ENCODE data around the gene SYT1. TPM values are rescaled to one million over a fixed set of nuclear protein-coding genes. Genes with fewer than 3 reads are reported as not detected.
"Not testable (repeated sequence)": the region's sequence is repeated elsewhere in the genome, so short reads cannot be mapped to it uniquely, and the experiment has no call there.

Gene SYT1
- 13.8 TPM for total RNA-seq
- 5.1 TPM for polyA plus RNA-seq

- Histone ChIP-seq H3K27ac (ENCODE audit: low read depth) (no peak within 1 kb of the TSS), H3K36me3 (ENCODE audit: insufficient read depth) (no peaks in the 10 kb centered on the region), H3K4me3 (ENCODE audit: low read depth, low read length) (peak within 1 kb of the TSS; percentile 41), H3K4me1 (ENCODE audit: insufficient read depth) (no peaks in the 10 kb centered on the region)
- DNase-seq (ENCODE audit: extremely low spot score) = peak; percentile 59
- under 1% methylated on average over 19 of the region's 19 CpGs for WGBS
Measured at GRCh38 chr12:78864403-78864869, at the start of gene SYT1. SYT1 (plus strand) TSS chr12:78864774.

DNA sequence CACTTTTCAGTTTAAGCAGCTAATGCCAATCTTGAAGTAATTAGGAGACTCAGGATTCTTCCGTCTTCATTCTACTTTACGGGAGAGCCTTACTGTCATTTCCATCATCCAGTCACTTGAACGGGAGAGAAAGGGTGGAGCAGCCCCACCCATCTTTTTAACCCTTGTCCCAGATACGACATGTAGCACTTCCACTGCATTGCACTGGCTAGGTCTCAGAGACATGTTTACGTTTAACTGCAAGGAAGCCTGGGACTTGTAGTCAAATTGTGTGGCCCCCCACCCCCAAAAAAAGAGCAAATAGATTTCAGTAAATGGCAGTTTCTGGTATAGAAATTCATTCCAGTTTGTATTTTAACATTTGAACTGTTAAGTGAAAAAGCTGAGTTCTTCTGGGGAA lies 46.1 kb upstream of the SYT1 start:
- no peak for DNase-seq (ENCODE audit: extremely low spot score)
- 30% methylated on average over 5 of the region's 5 CpGs for WGBS
- H3K36me3 ChIP-seq (ENCODE audit: insufficient read depth) = no peaks in the 10 kb centered on the region
- no peak overlapping the region for H3K4me3 ChIP-seq (ENCODE audit: low read depth, low read length)
- no peaks in the 10 kb centered on the region for H3K4me1 ChIP-seq (ENCODE audit: insufficient read depth)
- H3K27ac ChIP-seq (ENCODE audit: low read depth) = no peak overlapping the region

GRCh38 chr12:78820946-78821345 lies 43.6 kb upstream of the SYT1 start:
- no peak overlapping the region for H3K27ac ChIP-seq (ENCODE audit: low read depth)
- 75% methylated on average over 2 of the region's 2 CpGs for WGBS
- no peak for DNase-seq (ENCODE audit: extremely low spot score)
- H3K36me3 ChIP-seq (ENCODE audit: insufficient read depth) = no peaks in the 10 kb centered on the region
- H3K4me3 ChIP-seq (ENCODE audit: low read depth, low read length) = no peak overlapping the region
- no peaks in the 10 kb centered on the region for H3K4me1 ChIP-seq (ENCODE audit: insufficient read depth)

DNA sequence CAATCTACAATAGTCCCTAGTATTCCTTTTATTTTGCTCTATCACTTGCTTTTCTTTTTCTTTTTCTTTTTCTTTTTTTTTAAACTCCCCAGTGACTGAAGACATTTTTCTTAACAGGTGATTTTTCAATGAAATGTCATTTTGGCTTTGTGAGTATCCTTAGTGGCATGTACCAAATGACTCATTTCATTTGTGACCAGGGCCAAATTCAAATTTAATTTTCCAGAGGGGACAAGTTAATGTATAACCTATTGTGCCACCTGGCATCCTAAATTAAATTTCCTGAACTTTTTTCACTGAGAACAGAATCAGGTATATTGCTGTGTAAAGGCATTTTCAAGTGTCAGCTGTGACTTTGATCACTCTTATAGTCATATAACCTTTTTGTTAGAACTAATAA lies 39.7 kb upstream of the SYT1 start:
- no peak overlapping the region for H3K27ac ChIP-seq (ENCODE audit: low read depth)
- H3K36me3 ChIP-seq (ENCODE audit: insufficient read depth) = no peaks in the 10 kb centered on the region
- DNase-seq (ENCODE audit: extremely low spot score) = no peak
- no peak overlapping the region for H3K4me3 ChIP-seq (ENCODE audit: low read depth, low read length)
- H3K4me1 ChIP-seq (ENCODE audit: insufficient read depth) = no peaks in the 10 kb centered on the region

- 81% methylated on average over 2 of the region's 2 CpGs for WGBS
- no peak for DNase-seq (ENCODE audit: extremely low spot score)
- Histone ChIP-seq H3K4me1 (ENCODE audit: insufficient read depth) (no peaks in the 10 kb centered on the region), H3K27ac (ENCODE audit: low read depth) (no peak overlapping the region), H3K4me3 (ENCODE audit: low read depth, low read length) (no peak overlapping the region), H3K36me3 (ENCODE audit: insufficient read depth) (no peaks in the 10 kb centered on the region)
Measured at GRCh38 chr12:78829690-78830089, 34.9 kb upstream of the SYT1 start.

DNA sequence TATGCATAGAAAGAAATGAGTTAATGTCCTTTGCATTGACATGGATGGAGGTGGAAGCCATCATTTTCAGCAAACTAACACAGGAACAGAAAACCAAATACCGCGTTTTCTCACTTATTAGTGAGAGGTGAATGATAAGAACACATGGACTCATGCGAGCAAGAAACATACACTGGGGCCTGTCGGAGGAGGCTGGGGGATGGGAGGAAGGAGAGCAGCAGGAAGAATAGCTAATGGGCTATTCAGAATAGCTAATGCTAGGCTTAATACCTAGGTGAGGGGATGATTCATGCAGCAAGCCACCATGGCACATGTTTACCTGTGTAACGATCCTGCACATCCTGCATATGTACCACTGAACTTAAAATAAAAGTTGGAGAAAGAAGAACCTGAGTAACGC lies 29.1 kb upstream of the SYT1 start:
- WGBS = 93% methylated on average over 6 of the region's 6 CpGs
- DNase-seq (ENCODE audit: extremely low spot score) = no peak
- no peaks in the 10 kb centered on the region for H3K4me1 ChIP-seq (ENCODE audit: insufficient read depth)
- H3K27ac ChIP-seq (ENCODE audit: low read depth) = no peak overlapping the region
- no peak overlapping the region for H3K4me3 ChIP-seq (ENCODE audit: low read depth, low read length)
- H3K36me3 ChIP-seq (ENCODE audit: insufficient read depth) = no peaks in the 10 kb centered on the region

DNA sequence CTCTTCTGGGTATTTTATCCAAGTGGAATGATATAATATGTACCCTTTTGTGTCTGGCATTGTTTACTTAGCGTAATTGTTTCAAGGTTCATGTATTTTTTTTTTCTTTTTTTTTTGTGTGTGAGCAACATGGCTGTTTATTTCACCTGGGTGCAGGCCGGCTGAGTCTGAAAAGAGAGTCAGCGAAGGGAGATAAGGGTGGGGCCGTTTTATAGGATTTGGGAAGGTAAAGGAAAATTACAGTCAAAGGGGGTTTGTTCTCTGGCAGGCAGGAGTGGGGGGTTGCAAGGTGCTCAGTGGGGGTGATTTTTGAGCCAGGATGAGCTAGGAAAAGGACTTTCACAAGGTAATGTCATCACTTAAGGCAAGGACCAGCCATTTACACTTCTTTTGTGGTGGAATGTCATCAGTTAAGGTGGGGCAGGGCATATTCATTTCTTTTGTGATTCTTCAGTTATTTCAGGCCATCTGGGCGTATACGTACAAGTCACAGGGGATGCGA lies 24.0 kb upstream of the SYT1 start:
- not testable (repeated sequence) for H3K4me1 ChIP-seq (ENCODE audit: insufficient read depth); H3K27ac ChIP-seq (ENCODE audit: low read depth); H3K36me3 ChIP-seq (ENCODE audit: insufficient read depth); H3K4me3 ChIP-seq (ENCODE audit: low read depth, low read length); DNase-seq (ENCODE audit: extremely low spot score)
- 88% methylated on average over 7 of the region's 7 CpGs for WGBS

- DNase-seq (ENCODE audit: extremely low spot score) = no peak
- Histone ChIP-seq H3K4me3 (ENCODE audit: low read depth, low read length) (no peak overlapping the region), H3K4me1 (ENCODE audit: insufficient read depth) (no peaks in the 10 kb centered on the region), H3K27ac (ENCODE audit: low read depth) (no peak overlapping the region), H3K36me3 (ENCODE audit: insufficient read depth) (no peaks in the 10 kb centered on the region)
Measured at GRCh38 chr12:78853231-78853630, 11.3 kb upstream of the SYT1 start.

GRCh38 chr12:78863482-78864402 lies 832 bp upstream of the SYT1 start:
- peak overlapping the region; percentile 41 for H3K4me3 ChIP-seq (ENCODE audit: low read depth, low read length)
- H3K4me1 ChIP-seq (ENCODE audit: insufficient read depth) = no peaks in the 10 kb centered on the region
- peak; percentile 36 for DNase-seq (ENCODE audit: extremely low spot score)
- no peak overlapping the region for H3K27ac ChIP-seq (ENCODE audit: low read depth)
- WGBS = 3% methylated on average over 41 of the region's 41 CpGs
- H3K36me3 ChIP-seq (ENCODE audit: insufficient read depth) = no peaks in the 10 kb centered on the region

DNA sequence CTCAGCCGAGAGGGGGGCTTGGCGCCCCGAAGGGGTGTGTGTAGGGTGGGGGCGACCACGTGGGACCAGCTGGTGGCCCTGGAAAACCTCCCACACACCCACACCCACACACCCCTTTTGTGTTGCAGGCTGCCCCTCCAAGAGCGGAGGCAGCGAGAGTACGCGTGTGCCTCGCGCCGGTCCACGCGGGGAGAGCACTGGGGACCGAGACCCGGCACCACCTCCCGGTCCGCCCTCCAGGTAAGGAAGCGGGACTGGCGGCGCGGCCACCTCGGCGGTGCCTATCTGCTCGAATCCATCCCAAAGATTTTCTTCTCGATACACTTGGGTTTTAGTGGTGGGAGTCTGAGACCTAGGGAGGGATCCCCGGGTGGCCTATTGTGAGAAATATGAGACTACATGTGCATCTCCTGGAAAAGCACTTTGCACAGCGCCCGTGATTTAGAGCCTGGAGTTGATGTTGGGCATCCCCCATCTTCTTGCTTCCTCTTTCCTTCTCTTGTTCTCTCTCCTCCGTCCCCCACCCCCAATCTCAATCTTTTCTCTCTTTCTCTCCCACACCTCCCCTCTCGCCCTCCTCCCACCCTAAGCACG lies 393 bp downstream of the SYT1 start:
- peak overlapping the region; percentile 41 for H3K4me3 ChIP-seq (ENCODE audit: low read depth, low read length)
- 4% methylated on average over 31 of the region's 32 CpGs for WGBS
- no peak for DNase-seq (ENCODE audit: extremely low spot score)
- no peak overlapping the region for H3K27ac ChIP-seq (ENCODE audit: low read depth)
- H3K4me1 ChIP-seq (ENCODE audit: insufficient read depth) = no peaks in the 10 kb centered on the region
- no peaks in the 10 kb centered on the region for H3K36me3 ChIP-seq (ENCODE audit: insufficient read depth)

DNA sequence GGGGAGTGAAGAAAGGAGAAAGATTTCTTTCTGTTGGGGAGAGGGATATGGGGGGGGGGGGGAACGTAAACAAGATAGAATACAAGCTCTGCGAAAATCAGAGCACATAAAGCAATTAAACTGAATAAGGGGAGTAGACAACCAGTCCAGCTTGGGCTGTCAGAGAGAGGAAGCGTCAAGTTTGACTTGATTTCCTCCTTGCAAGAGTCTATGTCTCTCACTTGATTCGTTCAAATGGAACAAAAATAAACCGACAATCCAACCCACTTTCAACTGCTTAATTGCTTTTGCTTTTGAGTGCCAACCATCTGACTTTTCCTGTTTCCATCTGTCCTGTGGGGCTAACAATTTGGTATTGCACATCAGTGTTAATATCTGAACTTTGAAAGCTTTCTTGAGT lies 942 bp downstream of the SYT1 start:
- Histone ChIP-seq H3K4me3 (ENCODE audit: low read depth, low read length) (peak overlapping the region; percentile 41), H3K4me1 (ENCODE audit: insufficient read depth) (no peaks in the 10 kb centered on the region), H3K27ac (ENCODE audit: low read depth) (no peak overlapping the region), H3K36me3 (ENCODE audit: insufficient read depth) (no peaks in the 10 kb centered on the region)
- no peak for DNase-seq (ENCODE audit: extremely low spot score)
- 25% methylated on average over 5 of the region's 5 CpGs for WGBS

GRCh38 chr12:78866518-78866917 lies 1.9 kb downstream of the SYT1 start:
- 91% methylated on average over 4 of the region's 4 CpGs for WGBS
- no peaks in the 10 kb centered on the region for H3K4me1 ChIP-seq (ENCODE audit: insufficient read depth)

GRCh38 chr12:78870539-78870938 lies 6.0 kb downstream of the SYT1 start:
- 95% methylated on average over 3 of the region's 3 CpGs for WGBS
- Histone ChIP-seq H3K4me3 (ENCODE audit: low read depth, low read length) (no peak overlapping the region), H3K27ac (ENCODE audit: low read depth) (no peak overlapping the region), H3K36me3 (ENCODE audit: insufficient read depth) (no peaks in the 10 kb centered on the region), H3K4me1 (ENCODE audit: insufficient read depth) (no peaks in the 10 kb centered on the region)
- no peak for DNase-seq (ENCODE audit: extremely low spot score)

More at GRCh38 chr12:78866518-78866917, 1.9 kb downstream of the SYT1 start:
- Histone ChIP-seq H3K4me3 (ENCODE audit: low read depth, low read length) (no peak overlapping the region), H3K36me3 (ENCODE audit: insufficient read depth) (no peaks in the 10 kb centered on the region), H3K27ac (ENCODE audit: low read depth) (no peak overlapping the region)
- no peak for DNase-seq (ENCODE audit: extremely low spot score)

DNA sequence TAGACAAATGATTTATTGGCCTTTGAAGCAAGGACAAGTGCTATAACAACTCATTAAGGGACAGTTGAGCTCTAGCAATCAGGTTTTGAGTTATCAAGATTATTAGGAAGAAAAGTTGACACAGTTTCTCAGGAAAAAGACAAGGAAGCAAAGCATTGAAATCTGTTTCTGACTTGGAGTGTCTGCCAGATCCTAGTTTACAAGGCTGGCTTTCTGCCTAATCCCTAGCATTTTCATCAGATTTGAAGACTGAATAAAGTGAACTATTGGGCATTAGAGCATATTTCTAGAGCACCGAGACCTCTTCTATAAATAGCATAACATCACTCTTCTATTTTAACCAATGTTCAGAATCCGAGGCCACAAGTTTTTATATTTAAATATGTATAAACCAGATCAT lies 7.0 kb downstream of the SYT1 start:
- no peaks in the 10 kb centered on the region for H3K4me1 ChIP-seq (ENCODE audit: insufficient read depth)

More for the DNA sequence above, 7.0 kb downstream of the SYT1 start:
- Histone ChIP-seq H3K36me3 (ENCODE audit: insufficient read depth) (no peaks in the 10 kb centered on the region), H3K27ac (ENCODE audit: low read depth) (no peak overlapping the region), H3K4me3 (ENCODE audit: low read depth, low read length) (no peak overlapping the region)
- 16% methylated on average over 2 of the region's 2 CpGs for WGBS
- DNase-seq (ENCODE audit: extremely low spot score) = no peak
